OCI-LY1 (cell line): ENCODE data around the gene EFNA2.

Experiments used
- CTCF ChIP-seq: fragments of 200-600 bp; sonication (generic), shearing (Covaris generic); IDR thresholded peaks from 2 replicates; pipeline ENCODE4 v1.5.1; 2017; ENCODE audit warnings: mild to moderate bottlenecking, antibody characterized with exemption, low read length, moderate library complexity, mixed read lengths
- EZH2 ChIP-seq: fragments of 200-600 bp; sonication (generic), shearing (Covaris generic); IDR thresholded peaks from 2 replicates; pipeline ENCODE4 v1.8.0; 2017; ENCODE audit warnings: borderline replicate concordance, mixed run types, mild to moderate bottlenecking, antibody characterized with exemption, low read length, moderate library complexity, mixed read lengths

GRCh38 chr19:1248786-1249297 is 36.8 kb upstream of the EFNA2 start:
- TF ChIP-seq CTCF (peak; percentile 77), EZH2 (no peak)
